ENCODE results near the gene PDE2A.

Gene PDE2A

DNA sequence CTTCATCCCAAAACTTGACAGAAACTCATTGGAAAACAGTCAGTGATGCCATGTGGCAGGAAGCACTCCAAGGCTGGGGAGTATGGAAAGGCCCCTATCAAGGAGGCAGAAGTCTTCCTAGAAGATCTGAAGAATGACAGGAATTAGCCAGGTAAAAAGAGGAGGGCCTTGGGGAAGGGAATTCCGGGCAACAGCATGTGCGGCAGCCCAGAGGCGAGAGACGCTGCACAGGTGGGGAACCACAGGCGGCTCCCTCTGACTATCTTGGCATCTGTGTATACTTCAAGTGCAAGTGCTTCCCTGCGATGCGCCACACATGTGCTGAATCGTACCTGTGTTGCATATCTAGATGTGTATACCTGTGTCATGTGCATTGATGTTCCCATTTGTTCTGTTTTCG, 12.7 kb downstream of the PDE2A start:
- Histone ChIP-seq H3K4me3 (replicated peaks; ENCODE audit: low read depth, low read length) (no peak overlapping the region), H3K36me3 (ENCODE audit: control insufficient read depth, insufficient read depth, low read length) (no peaks in the 10 kb centered on the region), H3K27me3 (replicated peaks; ENCODE audit: control insufficient read depth, insufficient read depth, low read length) (no peaks in the 10 kb centered on the region; the same call in none of the 2 replicates)
- DNase-seq (ENCODE audit: extremely low read depth, insufficient read length) = no peak
- TF ChIP-seq CTCF (IDR thresholded peaks at IDR 0.05; ENCODE audit: insufficient read depth, low read length, poor library complexity, severe bottlenecking) = no peak

DNA sequence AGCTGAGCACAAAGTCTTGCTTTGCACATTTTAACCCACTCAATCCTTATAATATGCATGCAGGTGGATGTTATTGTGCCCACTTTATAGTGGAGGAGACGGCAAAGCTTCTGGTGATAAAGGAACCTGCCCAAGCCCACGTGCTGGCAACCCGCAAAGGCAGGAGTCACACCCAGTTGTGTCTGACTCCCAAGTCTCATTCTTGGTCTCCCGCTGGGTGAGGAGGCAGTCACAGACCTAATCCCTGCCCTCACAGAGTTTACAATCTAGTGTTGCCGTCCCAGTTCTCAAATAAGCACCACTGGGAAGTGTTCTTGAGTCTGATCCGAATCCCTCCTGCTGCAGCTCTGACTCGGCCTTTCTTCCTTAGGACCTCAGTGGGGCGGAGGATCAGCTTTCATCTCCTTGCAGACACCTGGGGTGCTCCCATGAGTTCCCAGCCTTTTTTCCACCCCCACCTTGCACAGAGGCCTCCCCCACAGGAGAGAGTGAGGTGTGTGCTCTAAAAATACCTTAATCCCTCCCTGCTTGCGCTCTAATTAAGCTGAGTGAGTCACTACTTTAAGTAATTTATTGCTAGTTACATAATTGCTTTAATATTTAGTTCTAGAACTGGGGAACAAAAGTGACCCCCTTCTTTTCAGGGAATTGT, 15.1 kb downstream of the PDE2A start:
- Histone ChIP-seq H3K27me3 (replicated peaks; ENCODE audit: control insufficient read depth, insufficient read depth, low read length) (no peaks in the 10 kb centered on the region; the same call in none of the 2 replicates), H3K4me3 (replicated peaks; ENCODE audit: low read depth, low read length) (no peak overlapping the region), H3K36me3 (ENCODE audit: control insufficient read depth, insufficient read depth, low read length) (no peaks in the 10 kb centered on the region)
- no peak for DNase-seq (ENCODE audit: extremely low read depth, insufficient read length)
- no peak for TF ChIP-seq CTCF (IDR thresholded peaks at IDR 0.05; ENCODE audit: insufficient read depth, low read length, poor library complexity, severe bottlenecking)

- TF ChIP-seq CTCF (IDR thresholded peaks at IDR 0.05; ENCODE audit: insufficient read depth, low read length, poor library complexity, severe bottlenecking) = no peak
- no peak overlapping the region for H3K4me3 ChIP-seq (replicated peaks; ENCODE audit: low read depth, low read length)
- DNase-seq (ENCODE audit: extremely low read depth, insufficient read length) = no peak
- no peaks in the 10 kb centered on the region for H3K36me3 ChIP-seq (ENCODE audit: control insufficient read depth, insufficient read depth, low read length)
- no peaks in the 10 kb centered on the region; the same call in none of the 2 replicates for H3K27me3 ChIP-seq (replicated peaks; ENCODE audit: control insufficient read depth, insufficient read depth, low read length)
Observed at GRCh38 chr11:72657411-72658100, 16.7 kb downstream of the PDE2A start.

DNA sequence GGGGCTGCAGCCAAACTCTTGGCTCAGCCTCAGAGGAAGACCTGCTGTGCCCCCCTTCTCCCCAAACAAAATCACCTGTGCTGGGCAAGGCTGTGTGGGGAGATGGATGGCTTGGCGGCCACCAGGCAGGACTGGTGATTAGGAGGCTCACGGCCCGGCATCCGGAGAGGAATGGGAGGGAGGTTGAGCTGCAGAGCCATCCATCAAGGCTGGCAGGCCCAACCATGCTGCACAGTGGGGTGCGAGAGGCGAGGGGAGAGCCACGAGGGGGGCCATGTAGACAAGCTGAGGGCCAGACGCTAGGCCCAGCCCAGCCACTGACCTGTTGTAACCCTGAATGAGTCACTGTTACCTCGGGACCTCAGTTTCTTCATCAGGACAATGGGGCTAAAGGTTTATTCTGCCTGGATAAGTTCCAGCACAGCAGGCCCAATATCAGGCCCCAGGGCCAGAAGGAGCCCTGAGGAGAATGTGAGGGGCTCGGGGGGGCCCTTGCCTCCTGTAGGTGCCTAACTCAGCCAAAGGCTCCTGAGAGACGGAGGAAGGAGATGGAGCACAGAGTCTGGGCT, 18.2 kb downstream of the PDE2A start:
- DNase-seq (ENCODE audit: extremely low read depth, insufficient read length) = no peak
- H3K4me3 ChIP-seq (replicated peaks; ENCODE audit: low read depth, low read length) = no peak overlapping the region
- no peak for TF ChIP-seq CTCF (IDR thresholded peaks at IDR 0.05; ENCODE audit: insufficient read depth, low read length, poor library complexity, severe bottlenecking)
- H3K27me3 ChIP-seq (replicated peaks; ENCODE audit: control insufficient read depth, insufficient read depth, low read length) = no peaks in the 10 kb centered on the region; the same call in none of the 2 replicates
- no peaks in the 10 kb centered on the region for H3K36me3 ChIP-seq (ENCODE audit: control insufficient read depth, insufficient read depth, low read length)

- no peak for TF ChIP-seq CTCF (IDR thresholded peaks at IDR 0.05; ENCODE audit: insufficient read depth, low read length, poor library complexity, severe bottlenecking)
- DNase-seq (ENCODE audit: extremely low read depth, insufficient read length) = no peak
- no peaks in the 10 kb centered on the region; the same call in none of the 2 replicates for H3K27me3 ChIP-seq (replicated peaks; ENCODE audit: control insufficient read depth, insufficient read depth, low read length)
Observed at GRCh38 chr11:72655014-72655413, 19.2 kb downstream of the PDE2A start.

More at GRCh38 chr11:72655014-72655413, 19.2 kb downstream of the PDE2A start:
- Histone ChIP-seq H3K36me3 (ENCODE audit: control insufficient read depth, insufficient read depth, low read length) (no peaks in the 10 kb centered on the region), H3K4me3 (replicated peaks; ENCODE audit: low read depth, low read length) (no peak overlapping the region)
